GM19328 (cell line): ENCODE measurements around the gene ATP8A1.
A peak's percentile ranks its signal among the peaks of the same experiment; 100 is the strongest.

Experiments used
- ATAC-seq: cut with Tn5 transposase; IDR thresholded peaks from one replicate; pipeline ENCODE4 v1.9.1; 2021; ENCODE audit warnings: mild to moderate bottlenecking, moderate library complexity; ENCODE audit not compliant: unreplicated experiment

Gene ATP8A1

DNA sequence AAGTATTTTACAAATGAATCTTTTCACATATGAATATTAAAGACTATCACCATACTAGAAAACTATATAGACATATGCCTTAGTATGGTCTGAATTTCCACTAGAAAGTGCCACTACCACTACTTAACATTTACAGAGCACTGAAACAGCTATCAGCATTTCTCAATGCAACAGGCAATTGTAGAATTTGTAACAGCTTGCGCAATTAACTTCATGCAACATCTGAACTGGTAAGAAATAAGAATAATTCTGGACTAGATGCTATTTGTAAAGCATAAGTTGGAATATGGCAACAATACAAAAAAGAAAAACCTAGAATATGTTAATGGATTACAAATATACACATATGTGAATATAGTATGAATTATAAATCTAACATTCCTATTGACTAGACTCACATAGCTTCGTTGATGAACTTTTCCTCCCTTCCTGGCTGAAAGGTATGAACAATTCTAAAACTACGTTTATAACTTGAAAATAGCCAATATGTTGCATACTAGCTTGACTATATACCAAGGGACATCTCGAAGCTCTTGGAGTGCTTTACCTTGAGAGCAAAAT is 82.0 kb downstream of the ATP8A1 start:
- no peak for ATAC-seq

DNA sequence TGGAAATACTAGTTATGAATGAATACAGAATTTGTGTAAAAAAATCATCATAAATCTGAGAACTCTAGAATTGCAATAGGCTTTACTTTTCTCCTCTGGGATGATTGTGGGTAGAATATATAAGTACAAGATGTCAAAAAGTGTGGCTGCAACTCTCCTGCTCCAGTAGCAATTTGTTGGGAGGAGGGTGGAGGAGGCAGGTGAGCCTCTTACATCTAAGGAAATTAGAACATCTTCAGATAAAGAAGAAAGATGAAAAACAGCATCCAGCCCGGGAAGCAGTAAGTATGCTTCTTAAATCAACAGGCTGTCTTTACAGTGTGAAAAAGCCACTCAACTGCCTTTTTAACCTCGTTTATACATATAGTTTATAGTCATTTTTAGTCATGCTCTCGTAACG is 83.7 kb downstream of the ATP8A1 start:
- no peak for ATAC-seq

DNA sequence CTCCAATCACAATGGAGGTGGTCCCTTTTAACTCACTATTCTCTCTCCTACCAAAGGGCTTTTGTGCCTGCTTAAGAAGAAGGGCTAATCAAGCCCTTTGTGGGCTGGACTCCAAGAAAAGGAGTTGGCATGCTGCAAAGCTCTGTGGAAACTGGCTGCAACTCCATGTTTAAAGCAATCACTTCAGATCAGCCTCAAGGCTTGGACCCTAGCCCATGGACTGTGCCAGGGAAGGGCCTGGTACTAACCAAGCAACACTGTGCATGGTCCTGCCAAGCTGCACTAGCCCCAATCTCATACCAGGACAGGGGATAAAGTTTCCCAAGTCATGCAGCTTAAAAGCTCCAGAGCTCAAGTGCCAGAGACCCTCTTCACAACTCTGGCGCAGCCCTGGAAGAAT is 86.7 kb downstream of the ATP8A1 start:
- no peak for ATAC-seq

DNA sequence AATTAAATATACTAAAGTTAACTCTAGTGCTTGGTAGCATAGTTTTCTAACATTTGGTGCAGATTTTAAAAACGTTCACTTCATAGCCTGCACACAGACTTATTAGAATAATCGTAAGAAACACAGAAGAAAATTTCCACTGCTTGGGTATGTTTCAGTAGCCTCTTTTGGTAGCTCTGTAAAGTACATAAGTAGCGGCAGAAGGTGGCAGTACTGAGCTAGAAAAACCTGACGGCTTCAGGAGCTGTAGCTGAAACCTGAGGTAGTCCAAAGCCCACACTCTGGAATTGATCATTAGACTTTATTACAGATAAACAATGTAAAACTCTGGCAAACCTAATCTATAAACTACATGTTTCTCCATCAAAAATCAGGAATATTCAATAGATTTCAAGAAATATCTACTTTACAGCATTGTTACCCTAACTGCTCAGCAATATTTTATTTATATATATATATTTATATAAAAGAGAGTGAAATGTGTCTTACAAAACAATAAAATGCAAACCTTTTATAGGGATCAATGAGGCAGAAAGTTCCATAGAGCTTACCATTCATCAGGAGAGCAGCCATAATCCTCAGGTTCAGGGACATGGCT is 88.2 kb downstream of the ATP8A1 start:
- peak; percentile 93 for ATAC-seq

DNA sequence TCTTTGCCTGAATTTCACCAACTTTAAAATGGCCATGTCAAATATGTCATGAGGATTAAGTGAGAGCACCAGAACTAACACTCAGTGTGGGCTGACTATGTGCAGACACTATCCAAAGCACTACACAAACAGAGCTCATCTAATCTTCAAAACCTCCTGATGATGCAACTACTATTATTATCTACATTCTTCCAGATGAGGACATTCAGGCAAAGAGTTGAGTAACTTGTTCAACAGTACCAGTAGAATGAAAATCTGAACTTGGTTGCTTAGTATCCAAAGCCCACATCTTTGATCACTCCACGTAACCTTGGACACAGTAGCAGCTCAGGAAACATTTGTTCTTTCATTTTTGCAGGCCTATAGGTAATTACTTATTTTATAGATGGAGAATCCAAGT is 90.1 kb downstream of the ATP8A1 start:
- ATAC-seq = no peak

DNA sequence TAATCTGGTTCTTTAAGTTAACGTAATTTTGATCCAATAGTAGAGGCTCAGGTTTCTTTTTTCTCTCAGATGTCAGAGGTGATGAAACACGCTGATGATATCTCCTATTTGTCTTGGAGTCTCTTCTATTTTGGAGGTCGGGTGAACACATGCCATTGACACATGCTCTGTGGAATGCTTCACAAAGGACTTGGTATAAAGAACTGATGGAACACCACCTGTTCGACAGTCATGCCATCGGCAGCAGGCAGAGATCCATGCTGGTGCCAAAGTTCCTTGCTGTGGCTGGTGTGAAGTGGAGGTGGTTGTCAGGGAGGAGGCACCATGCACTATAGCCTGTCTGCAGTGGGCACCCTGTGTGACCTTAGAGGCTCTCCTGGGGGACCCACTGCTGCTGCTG is 94.9 kb downstream of the ATP8A1 start:
- no peak for ATAC-seq

DNA sequence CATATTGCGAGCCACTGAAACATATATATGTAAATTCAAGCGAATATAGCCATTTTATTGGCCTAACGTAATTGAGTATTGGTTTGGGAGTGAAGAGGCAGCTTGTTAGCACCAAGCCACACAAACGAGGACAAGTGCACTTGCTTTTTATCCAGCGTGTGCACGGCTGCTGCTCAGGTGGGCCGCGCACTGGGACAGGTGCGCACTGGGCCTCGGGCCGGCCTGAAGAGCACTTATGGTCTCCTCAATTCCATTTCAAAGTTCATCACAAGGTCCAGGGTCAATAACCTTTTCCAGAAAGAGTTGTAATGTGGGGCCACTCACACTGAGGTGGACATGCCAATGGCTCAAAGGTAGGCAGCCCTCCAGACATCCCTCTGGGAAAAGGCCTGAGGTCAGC is 95.9 kb downstream of the ATP8A1 start:
- no peak for ATAC-seq

DNA sequence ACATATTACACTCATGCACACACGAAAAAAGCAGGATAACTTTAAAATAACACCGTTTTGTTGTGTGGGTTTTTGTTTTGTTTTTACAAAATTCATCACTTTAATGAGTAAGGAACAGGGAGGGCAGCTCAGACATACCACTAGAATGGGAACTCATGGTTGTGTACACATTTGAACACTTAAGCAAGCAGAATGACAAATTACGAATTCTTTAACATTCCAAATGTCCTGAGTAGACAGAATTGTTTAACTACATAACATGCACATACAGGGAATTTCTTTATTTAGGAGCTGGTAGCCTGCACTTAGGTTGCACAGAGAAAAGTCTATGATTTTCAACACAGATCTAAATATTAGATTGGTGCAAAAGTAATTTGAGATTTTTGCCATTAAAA is 96.4 kb downstream of the ATP8A1 start:
- ATAC-seq = no peak

DNA sequence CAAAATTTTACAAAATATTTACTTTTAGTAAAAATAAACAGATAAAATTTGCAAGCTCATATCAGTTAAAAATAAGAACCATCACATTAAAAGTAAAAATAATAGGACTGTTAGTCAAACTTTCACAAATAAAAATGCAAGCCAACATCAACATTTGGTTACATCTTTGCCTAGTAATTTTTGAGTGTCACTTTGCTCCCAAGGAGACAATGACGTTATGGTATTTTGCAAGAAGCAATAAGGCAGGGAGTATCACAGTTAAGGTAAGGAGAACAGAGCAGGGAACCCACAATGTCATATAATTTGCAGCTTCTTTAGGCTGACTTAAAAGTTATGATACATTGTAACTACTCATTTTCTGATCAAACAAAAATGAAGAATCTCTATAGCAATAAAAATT is 98.7 kb downstream of the ATP8A1 start:
- no peak for ATAC-seq

DNA sequence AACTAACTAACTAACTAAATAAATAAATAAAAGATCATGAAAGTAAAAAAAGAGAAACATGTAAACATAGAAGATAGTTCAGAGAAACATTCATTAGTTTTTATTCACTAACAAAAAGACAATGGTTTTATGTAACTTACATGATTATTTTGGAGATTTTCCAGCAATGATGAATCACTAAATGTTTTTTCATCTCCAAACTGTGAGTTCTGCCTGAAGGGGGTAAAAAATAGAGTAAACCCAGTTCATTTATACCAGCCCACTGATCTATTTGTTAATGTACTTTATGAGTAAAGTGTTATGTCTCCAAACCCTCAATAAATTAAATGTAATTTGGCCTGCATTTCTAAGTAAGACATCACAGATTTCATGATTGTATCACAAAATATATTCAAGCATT is 101.1 kb downstream of the ATP8A1 start:
- no peak for ATAC-seq

DNA sequence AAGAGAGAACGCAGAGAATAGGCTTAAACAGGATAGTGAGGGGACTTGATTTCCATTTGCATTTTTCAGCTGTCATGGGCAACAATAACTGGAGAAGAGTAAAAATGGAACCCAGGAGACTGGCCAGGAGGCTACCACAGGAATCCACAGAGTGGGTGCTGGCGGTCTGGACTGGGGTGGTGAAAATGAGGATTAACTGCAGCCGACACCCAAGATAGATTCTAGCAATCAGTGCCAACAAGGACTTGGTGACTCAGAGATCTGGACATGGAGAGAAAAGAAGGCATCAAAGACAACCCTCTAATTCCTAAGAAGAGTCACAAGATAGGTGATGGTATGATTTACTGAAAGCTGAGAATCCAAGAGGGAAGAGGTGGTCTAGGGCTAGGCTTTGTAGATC is 102.8 kb downstream of the ATP8A1 start:
- ATAC-seq = no peak

DNA sequence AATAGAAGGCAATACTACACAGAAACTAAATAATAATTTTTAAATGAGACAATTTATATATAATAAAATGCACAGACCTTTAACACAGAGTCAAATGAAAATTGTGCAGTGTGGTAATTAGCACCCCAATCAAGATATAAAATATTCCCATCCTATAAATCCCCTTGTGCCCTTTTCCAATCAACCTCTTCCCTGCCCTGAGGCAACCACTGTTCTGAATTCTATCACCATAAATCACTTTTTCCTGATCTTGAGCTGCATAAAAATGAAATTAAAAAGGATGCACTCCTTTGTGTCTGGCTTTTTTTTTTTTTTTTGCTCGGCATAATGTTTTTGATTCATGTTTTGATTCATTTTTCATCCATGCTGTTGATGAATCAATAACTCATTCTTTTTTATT is 107.0 kb downstream of the ATP8A1 start:
- no peak for ATAC-seq

DNA sequence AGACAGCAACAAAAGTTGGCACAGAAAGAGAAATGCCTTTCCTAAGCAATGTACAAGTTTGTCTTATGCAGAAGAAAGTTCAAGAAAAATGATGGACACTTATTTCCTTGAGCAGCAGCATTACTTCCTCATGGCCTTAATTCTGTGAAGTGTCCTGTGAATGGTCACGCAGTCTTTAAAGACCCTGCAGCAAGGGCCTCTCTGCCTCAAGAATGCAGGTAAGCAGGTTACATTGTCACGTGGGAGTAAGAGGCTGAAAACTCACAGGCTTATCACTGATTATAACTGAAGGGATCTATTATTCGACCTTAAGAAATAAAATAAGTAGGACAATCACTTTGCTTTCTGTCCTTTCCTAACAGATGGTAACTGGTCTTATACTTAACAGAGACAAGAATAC is 109.1 kb downstream of the ATP8A1 start:
- no peak for ATAC-seq

DNA sequence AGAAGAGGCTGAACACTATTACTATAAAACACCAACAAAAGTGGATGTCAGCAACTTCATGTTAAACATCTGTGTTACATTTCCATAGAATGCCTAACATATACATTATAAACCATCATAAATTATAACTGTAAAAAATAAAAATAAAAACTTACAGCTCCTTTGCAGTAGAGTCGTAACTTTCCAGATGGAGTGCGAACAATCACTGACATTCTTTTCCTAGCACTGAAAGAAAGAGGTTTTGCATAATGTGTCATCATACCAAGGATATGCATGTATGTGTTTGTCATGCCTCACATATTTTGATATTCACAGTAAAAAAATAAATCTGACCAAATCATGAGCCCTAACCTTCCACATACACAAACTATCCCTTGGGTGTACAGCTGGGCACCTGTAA is 113.1 kb downstream of the ATP8A1 start:
- ATAC-seq = no peak

DNA sequence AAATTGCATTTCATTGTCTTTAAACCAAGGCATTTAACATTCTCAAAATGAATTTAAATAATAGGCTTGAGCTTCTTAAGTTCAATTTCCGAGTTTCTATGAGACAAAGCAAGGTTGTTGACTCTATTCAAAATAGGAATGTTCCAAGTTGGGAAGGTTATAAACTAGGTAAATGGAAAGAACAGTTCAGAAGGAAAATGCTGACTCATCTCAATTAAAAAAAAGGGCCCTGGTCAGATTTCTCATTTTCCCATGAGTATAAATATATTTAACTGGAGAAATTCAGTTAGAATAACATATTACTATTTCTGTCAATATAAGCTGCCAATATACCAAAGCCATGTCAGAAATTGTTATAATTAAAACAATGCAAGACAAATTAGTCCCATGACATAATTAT is 113.8 kb downstream of the ATP8A1 start:
- no peak for ATAC-seq

DNA sequence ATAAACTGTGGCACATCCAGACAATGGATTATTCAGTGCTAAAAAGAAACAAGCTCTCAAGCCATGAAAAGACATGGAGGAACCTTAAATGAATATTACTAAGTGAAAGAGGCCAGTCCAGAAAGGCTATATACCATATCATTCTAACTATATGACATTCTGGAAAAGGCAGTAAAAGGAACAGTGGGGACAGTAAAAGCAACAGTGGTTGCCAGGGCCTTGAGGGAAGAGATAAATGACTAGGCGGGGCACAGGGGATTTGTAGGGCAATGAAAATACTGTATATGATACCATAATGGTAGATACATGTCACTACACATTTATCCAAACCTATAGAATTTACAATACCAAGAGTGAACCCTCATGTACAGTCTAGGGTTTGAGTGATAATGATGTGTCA is 115.3 kb downstream of the ATP8A1 start:
- ATAC-seq = no peak

DNA sequence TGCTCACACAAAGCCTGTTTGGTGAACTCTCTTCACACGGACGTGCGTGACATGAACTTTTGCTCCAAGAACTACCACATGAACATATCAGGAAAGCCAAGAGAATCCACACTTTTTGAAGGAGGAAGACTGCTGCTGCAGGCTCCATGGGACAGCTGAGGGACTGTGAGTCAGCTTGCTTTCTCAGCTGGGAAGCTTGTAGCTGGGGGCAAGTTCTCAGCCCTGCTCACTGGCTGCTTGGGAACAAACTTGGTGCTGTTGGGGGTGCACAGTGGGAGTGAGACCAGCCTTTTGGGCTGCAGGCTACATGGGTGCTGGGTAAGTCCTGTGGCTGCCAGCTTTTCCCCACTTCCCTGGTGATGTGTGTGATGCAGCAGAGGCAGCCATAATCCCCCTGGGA is 123.9 kb downstream of the ATP8A1 start:
- ATAC-seq = no peak

DNA sequence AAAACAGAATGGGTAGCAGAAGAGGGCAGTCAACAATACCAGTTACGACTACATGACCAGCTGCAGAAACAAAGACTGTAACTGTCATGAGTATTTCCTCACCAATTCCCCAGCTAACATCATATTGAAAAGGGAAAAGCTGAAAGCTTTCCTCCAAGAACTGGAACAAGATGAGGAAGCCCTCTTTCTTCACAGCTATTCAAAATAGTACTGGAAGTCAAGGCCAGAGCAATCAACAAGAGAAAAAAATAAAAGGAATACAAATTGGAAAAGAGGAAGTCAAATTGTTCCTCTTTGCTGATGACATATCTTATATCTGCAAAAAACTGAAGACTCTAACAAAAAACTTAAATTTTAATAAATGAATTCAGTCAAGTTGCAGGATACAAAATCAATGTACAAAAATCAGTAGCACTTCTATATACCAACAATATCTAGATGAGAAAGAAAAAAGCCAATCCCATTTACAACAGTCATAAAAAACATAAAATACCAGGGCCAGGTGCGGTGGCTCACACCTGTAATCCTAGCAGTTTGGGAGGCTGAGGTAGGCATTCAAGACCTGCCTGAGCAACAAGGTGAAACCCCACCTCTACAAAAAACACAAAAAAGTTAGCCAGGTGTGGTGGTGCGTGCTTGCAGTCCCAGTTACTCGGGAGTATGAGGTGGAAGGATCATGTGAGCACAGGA is 125.4 kb downstream of the ATP8A1 start:
- no peak for ATAC-seq

DNA sequence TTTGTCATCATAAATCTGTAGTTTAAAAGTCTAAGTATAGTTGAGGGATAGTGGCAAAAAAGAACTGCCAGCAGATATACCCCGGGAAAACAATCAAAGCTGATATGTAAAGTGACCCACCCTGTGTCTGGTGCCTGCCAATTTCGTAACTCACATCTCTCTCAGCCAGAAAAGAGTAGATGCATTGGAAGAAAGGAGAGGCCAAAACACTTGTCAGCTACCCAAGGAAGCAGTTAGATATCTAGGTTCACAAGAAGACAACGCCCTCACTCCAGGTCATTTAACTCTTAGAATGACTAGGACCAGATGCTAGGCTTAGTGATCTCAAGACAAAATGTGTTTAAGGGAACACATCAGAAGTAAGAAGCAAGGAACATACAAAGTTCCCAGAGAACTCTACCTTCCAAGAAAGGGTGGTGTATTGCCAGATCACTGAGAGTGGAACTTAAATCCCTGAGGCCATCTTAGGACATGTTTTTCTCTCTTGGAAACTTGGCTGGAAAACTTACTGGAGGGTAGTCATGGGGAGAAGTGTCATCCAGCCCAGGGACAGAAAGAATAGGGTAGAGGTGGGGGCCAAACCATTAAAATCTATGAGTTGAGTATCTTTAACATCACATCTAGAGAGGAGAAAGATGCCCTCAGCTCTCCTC is 133.7 kb downstream of the ATP8A1 start:
- no peak for ATAC-seq

DNA sequence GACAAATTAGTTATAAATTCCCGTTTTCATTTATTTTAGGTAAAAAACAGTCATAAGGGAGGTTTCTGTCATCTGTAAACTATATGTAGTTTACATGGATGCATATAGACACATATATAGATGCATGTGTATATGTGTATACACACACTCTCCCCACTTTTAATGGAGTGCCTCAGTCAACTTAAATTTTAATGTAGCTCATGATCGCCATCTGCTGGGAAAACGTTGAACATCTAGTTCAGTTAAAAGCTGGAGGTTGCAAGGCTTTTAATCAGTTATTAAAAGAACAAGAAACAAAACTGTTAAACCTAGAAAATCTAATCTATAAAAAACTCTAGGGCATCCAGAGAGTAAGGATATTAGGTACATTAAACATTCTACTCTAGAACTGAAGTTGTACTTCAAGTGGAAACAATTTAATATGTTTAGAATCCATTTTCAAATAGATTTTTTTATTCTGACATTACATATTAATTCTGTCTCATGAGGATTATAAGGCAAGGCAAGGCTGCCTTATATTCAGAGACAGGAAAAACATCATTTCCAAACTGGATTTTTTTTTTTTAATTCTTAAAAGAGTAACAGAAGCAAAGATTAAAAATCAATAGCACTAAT is 137.0 kb downstream of the ATP8A1 start:
- ATAC-seq = no peak

DNA sequence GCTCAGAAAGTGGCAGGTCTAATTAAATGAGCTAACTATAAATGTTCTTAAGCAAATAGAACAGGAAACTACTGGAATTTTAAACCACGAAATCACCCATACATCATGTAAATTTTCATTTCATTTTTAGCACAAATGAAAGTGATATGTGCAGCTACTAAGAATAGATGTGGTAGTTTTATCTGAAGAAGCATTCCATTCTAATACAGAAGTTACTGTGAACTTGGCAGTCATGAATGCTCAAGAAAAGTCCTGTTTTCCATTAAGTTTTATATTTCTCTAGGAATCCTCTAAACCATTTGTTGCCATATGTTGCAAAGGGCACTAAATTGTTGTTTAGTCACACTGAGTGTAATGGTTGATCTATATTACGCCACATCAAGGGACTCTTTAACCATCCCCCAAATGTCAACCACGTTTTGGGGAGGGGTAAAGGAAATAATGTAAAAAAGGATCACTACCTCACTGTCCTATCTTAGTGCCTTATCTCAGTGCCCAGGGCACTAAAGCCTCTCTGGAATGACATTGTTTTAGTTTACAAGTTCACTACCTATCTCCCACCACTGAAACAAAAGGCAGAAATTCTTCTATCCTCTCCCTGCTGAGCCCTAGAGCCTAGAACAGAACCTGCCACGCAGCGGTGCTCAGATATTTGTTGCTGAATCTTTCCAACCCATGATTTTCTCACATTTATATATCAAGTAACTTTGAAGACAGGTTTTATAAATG is 141.6 kb downstream of the ATP8A1 start:
- no peak for ATAC-seq
